C4-2B (cell line): Measurements from ENCODE around the gene PRKCQ.

Experiments
- ZFX ChIP-seq: fragments of 450-650 bp; IDR thresholded peaks from 2 replicates; pipeline ENCODE4 v1.6.1; 2017
- TF ChIP-seq, protein P1 (sequence below): fragments of 450-650 bp; conservative IDR thresholded peaks from 2 replicates; pipeline ENCODE4 v1.5.1; 2017; ENCODE audit warnings: mild to moderate bottlenecking

GRCh38 chr10:6465437-6465836 lies 114.6 kb downstream of the PRKCQ start:
- TF ChIP-seq, protein P1, sequence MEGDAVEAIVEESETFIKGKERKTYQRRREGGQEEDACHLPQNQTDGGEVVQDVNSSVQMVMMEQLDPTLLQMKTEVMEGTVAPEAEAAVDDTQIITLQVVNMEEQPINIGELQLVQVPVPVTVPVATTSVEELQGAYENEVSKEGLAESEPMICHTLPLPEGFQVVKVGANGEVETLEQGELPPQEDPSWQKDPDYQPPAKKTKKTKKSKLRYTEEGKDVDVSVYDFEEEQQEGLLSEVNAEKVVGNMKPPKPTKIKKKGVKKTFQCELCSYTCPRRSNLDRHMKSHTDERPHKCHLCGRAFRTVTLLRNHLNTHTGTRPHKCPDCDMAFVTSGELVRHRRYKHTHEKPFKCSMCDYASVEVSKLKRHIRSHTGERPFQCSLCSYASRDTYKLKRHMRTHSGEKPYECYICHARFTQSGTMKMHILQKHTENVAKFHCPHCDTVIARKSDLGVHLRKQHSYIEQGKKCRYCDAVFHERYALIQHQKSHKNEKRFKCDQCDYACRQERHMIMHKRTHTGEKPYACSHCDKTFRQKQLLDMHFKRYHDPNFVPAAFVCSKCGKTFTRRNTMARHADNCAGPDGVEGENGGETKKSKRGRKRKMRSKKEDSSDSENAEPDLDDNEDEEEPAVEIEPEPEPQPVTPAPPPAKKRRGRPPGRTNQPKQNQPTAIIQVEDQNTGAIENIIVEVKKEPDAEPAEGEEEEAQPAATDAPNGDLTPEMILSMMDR = no peak
- no peak for TF ChIP-seq ZFX
